Measurements from ENCODE around the gene MCCD1. TPM values are rescaled to one million over a fixed set of nuclear protein-coding genes. Genes with fewer than 3 reads are reported as not detected.
"Not testable (repeated sequence)": the region's sequence is repeated elsewhere in the genome, so short reads cannot be mapped to it uniquely, and the experiment has no call there.

Gene MCCD1
- total RNA-seq, 1 experiment from 2014 or later, result not detected

DNA sequence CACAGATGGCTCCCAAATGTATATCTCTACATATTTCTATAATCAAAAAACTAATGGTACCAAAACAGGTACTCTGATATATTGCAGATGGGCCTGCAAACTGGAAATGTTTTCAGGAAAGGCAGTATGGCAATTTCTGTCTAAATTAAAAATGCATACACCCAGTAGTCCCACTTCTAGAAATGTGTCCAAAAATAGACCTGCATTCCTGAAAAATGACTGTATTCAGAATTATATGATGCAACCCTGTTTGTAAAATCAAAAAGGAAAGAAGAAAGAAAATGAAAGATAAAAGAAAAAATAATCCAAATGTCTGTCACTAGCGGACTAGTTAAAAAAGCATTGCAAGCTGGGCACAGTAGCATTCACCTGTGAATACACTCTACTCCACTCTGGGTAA lies 43.7 kb upstream of the MCCD1 start:
- TF ChIP-seq, protein P1, sequence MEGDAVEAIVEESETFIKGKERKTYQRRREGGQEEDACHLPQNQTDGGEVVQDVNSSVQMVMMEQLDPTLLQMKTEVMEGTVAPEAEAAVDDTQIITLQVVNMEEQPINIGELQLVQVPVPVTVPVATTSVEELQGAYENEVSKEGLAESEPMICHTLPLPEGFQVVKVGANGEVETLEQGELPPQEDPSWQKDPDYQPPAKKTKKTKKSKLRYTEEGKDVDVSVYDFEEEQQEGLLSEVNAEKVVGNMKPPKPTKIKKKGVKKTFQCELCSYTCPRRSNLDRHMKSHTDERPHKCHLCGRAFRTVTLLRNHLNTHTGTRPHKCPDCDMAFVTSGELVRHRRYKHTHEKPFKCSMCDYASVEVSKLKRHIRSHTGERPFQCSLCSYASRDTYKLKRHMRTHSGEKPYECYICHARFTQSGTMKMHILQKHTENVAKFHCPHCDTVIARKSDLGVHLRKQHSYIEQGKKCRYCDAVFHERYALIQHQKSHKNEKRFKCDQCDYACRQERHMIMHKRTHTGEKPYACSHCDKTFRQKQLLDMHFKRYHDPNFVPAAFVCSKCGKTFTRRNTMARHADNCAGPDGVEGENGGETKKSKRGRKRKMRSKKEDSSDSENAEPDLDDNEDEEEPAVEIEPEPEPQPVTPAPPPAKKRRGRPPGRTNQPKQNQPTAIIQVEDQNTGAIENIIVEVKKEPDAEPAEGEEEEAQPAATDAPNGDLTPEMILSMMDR (conservative IDR thresholded peaks at IDR 0.05), result no peak
- H4K91ac ChIP-seq (ENCODE audit: insufficient read length, low read depth, low read length), result no peak overlapping the region
- Mint-ChIP-seq H3K27me3 (ENCODE audit: low read depth) (peaks cover 4% of the 10 kb centered on the region), H3K36me3 (ENCODE audit: insufficient read depth in 1 of 3, low read depth in 3 of 3) (no peaks in the 10 kb centered on the region), H3K9me3 (peaks cover 0 to 3% of the 10 kb centered on the region in 2 experiments; a peak in 1 of 5 replicates), H3K4me1 (peaks cover 10% of the 10 kb centered on the region in 2 experiments), H3K4me3 (no peak overlapping the region), H3K27ac (no peak overlapping the region)
- no peaks in the 10 kb centered on the region for H3K79me2 ChIP-seq (ENCODE audit: insufficient read depth, low read length)
- no peak overlapping the region for H3K18ac ChIP-seq (ENCODE audit: insufficient read length, low read depth, low read length)
- no peak overlapping the region for H3T11ph ChIP-seq (ENCODE audit: low read length)
- H3K4me1 ChIP-seq (ENCODE audit: insufficient read depth, low read length), result no peaks in the 10 kb centered on the region; the same call in 1 of the 2 replicates
- no CpG with 5 or more reads among the region's 1 CpG for WGBS (ENCODE audit: extremely low coverage, insufficient read length, low lambda C conversion rate)
- no peak overlapping the region for H3K23ac ChIP-seq (ENCODE audit: insufficient read length, low read depth, low read length)
- no peaks in the 10 kb centered on the region for H3K23me2 ChIP-seq (ENCODE audit: insufficient read length, low read depth, low read length, poor library complexity, severe bottlenecking)
- H3K27ac ChIP-seq (ENCODE audit: insufficient read length, low read depth, low read length), result no peak overlapping the region
- H4K20me1 ChIP-seq (ENCODE audit: control insufficient read depth, insufficient read depth, insufficient read length), result no peaks in the 10 kb centered on the region
- H2AFZ ChIP-seq (ENCODE audit: low read length), result no peak overlapping the region
- no peak overlapping the region for H2BK5ac ChIP-seq (ENCODE audit: insufficient read length, low read length)
- H3K79me1 ChIP-seq (ENCODE audit: insufficient read depth, low read depth, low read length, poor library complexity, severe bottlenecking), result no peaks in the 10 kb centered on the region
- no peaks in the 10 kb centered on the region for H3K9me3 ChIP-seq (ENCODE audit: control insufficient read depth, low read depth, low read length)
- no peak overlapping the region for H2BK120ac ChIP-seq (ENCODE audit: low read depth, low read length, poor library complexity, severe bottlenecking)
- no peak overlapping the region for H3K9ac ChIP-seq (ENCODE audit: extremely low read depth, insufficient read length, low read length)
- no peak overlapping the region for H2BK15ac ChIP-seq (ENCODE audit: low read depth, low read length)
- no peak overlapping the region for H2BK20ac ChIP-seq (ENCODE audit: low read depth, low read length, poor library complexity, severe bottlenecking)
- no peak overlapping the region for H4K5ac ChIP-seq (ENCODE audit: insufficient read length, low read depth, low read length)
- H3K14ac ChIP-seq (ENCODE audit: insufficient read depth, low read length), result no peak overlapping the region
- no peak for DNase-seq
- H3K56ac ChIP-seq (ENCODE audit: insufficient read length, low read depth, low read length), result no peak overlapping the region
- H3K4me2 ChIP-seq (ENCODE audit: insufficient read depth, insufficient read length, low read length), result no peak overlapping the region
- H4K8ac ChIP-seq (replicated peaks; ENCODE audit: insufficient read length, low read depth, low read length), result no peak overlapping the region
- H2AK5ac ChIP-seq (ENCODE audit: insufficient read length, low read length), result no peak overlapping the region
- no peak overlapping the region for H3K4ac ChIP-seq (ENCODE audit: low read depth, low read length)
- H2BK12ac ChIP-seq (ENCODE audit: insufficient read length, low read depth, low read length), result no peak overlapping the region
- no peaks in the 10 kb centered on the region for H3K27me3 ChIP-seq (ENCODE audit: insufficient read depth, low read length)

DNA sequence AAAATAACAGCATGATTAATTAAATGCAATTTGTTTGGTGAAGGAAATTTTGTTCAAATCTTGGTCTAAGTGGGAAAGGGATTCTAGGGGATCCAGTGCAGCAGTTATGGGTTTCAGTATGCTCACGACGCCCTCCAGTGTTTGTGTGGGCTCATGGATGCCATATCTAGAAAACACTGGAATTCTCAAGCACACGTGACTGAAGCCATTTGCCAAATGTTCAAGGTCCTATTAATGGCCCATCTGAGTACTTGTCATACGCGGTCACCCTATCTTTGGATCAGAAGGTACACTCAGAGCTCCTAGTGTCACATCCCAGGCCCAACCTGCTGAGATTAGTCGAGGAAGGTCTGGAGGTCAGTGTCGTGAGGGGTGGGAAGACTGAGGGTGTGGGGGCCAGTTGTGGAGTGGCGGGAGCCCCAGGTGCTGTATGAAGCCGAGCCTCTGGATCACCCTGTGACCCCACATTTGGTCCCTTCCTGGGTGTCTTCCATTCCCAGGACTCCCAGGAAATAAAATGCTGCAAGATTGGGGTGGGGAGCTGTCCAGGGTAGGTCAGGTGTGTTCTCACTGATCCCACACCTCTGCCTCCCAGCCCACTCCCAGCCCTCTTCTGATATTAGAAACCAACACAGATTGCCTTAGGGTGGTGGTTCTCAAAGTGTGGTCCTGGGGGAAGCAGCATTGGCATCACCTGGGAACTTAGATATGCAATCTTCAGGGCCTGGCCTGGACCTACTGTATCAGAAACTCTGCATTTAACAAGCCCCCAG lies 42.5 kb upstream of the MCCD1 start:
- H3K14ac ChIP-seq (ENCODE audit: insufficient read depth, low read length); H3K79me2 ChIP-seq (ENCODE audit: insufficient read depth, low read length); H3K4me3 Mint-ChIP-seq; H3K23me2 ChIP-seq (ENCODE audit: insufficient read length, low read depth, low read length, poor library complexity, severe bottlenecking); H2BK12ac ChIP-seq (ENCODE audit: insufficient read length, low read depth, low read length); H3K23ac ChIP-seq (ENCODE audit: insufficient read length, low read depth, low read length); H2BK20ac ChIP-seq (ENCODE audit: low read depth, low read length, poor library complexity, severe bottlenecking); H3K36me3 Mint-ChIP-seq (ENCODE audit: insufficient read depth in 1 of 3, low read depth in 3 of 3); H3K9ac ChIP-seq (ENCODE audit: extremely low read depth, insufficient read length, low read length); H2AFZ ChIP-seq (ENCODE audit: low read length); H3K4me1 ChIP-seq (ENCODE audit: insufficient read depth, low read length); H3K9me3 Mint-ChIP-seq; H3T11ph ChIP-seq (ENCODE audit: low read length); H3K56ac ChIP-seq (ENCODE audit: insufficient read length, low read depth, low read length); H2BK15ac ChIP-seq (ENCODE audit: low read depth, low read length); H3K27me3 Mint-ChIP-seq (ENCODE audit: low read depth); H3K4me2 ChIP-seq (ENCODE audit: insufficient read depth, insufficient read length, low read length); H4K8ac ChIP-seq (replicated peaks; ENCODE audit: insufficient read length, low read depth, low read length); H4K5ac ChIP-seq (ENCODE audit: insufficient read length, low read depth, low read length); H3K27me3 ChIP-seq (ENCODE audit: insufficient read depth, low read length); H3K4ac ChIP-seq (ENCODE audit: low read depth, low read length); H2BK5ac ChIP-seq (ENCODE audit: insufficient read length, low read length); H4K20me1 ChIP-seq (ENCODE audit: control insufficient read depth, insufficient read depth, insufficient read length); H3K27ac Mint-ChIP-seq; H4K91ac ChIP-seq (ENCODE audit: insufficient read length, low read depth, low read length); H3K79me1 ChIP-seq (ENCODE audit: insufficient read depth, low read depth, low read length, poor library complexity, severe bottlenecking); H2BK120ac ChIP-seq (ENCODE audit: low read depth, low read length, poor library complexity, severe bottlenecking); H3K27ac ChIP-seq (ENCODE audit: insufficient read length, low read depth, low read length); H3K9me3 ChIP-seq (ENCODE audit: control insufficient read depth, low read depth, low read length); H2AK5ac ChIP-seq (ENCODE audit: insufficient read length, low read length); H3K18ac ChIP-seq (ENCODE audit: insufficient read length, low read depth, low read length): not testable (repeated sequence)
- DNase-seq, result peak; percentile 20
- no CpG with 5 or more reads among the region's 9 CpGs for WGBS (ENCODE audit: extremely low coverage, insufficient read length, low lambda C conversion rate)
- peaks cover 18 to 20% of the 10 kb centered on the region in 2 experiments for H3K4me1 Mint-ChIP-seq

Data from H9 (cell line).